Measurements from ENCODE around the gene PDAP1.
"Not testable (repeated sequence)": the region's sequence is repeated elsewhere in the genome, so short reads cannot be mapped to it uniquely, and the experiment has no call there.

The PDAP1 gene

GRCh38 chr7:99420986-99421385, 12.6 kb upstream of the PDAP1 start:
- Histone ChIP-seq H3K9me3 (ENCODE audit: control insufficient read depth, insufficient read depth, low read length) (no peaks in the 10 kb centered on the region), H3K4me1 (ENCODE audit: control insufficient read depth, insufficient read depth, low read length) (peaks cover 5% of the 10 kb centered on the region), H3K36me3 (ENCODE audit: control insufficient read depth, insufficient read depth, low read length) (peaks cover 72% of the 10 kb centered on the region), H3K4me3 (ENCODE audit: low read depth, low read length) (no peak overlapping the region), H3K27me3 (ENCODE audit: control insufficient read depth, insufficient read depth, low read length) (no peaks in the 10 kb centered on the region), H3K9ac (ENCODE audit: low read depth, low read length) (no peak overlapping the region)

- H3K9me3 ChIP-seq (ENCODE audit: control insufficient read depth, insufficient read depth, low read length) = no peaks in the 10 kb centered on the region
- H3K36me3 ChIP-seq (ENCODE audit: control insufficient read depth, insufficient read depth, low read length) = peaks cover 70% of the 10 kb centered on the region
- no peak overlapping the region for H3K4me3 ChIP-seq (ENCODE audit: low read depth, low read length)
- H3K27me3 ChIP-seq (ENCODE audit: control insufficient read depth, insufficient read depth, low read length) = no peaks in the 10 kb centered on the region
- peaks cover 5% of the 10 kb centered on the region for H3K4me1 ChIP-seq (ENCODE audit: control insufficient read depth, insufficient read depth, low read length)
- no peak overlapping the region for H3K9ac ChIP-seq (ENCODE audit: low read depth, low read length)
Measured at GRCh38 chr7:99420213-99420612, 11.8 kb upstream of the PDAP1 start.

- H3K4me3 ChIP-seq (ENCODE audit: low read depth, low read length) = no peak overlapping the region
- no peaks in the 10 kb centered on the region for H3K9me3 ChIP-seq (ENCODE audit: control insufficient read depth, insufficient read depth, low read length)
- H3K4me1 ChIP-seq (ENCODE audit: control insufficient read depth, insufficient read depth, low read length) = peaks cover 5% of the 10 kb centered on the region
- H3K27me3 ChIP-seq (ENCODE audit: control insufficient read depth, insufficient read depth, low read length) = no peaks in the 10 kb centered on the region
- H3K36me3 ChIP-seq (ENCODE audit: control insufficient read depth, insufficient read depth, low read length) = peaks cover 64% of the 10 kb centered on the region
- H3K9ac ChIP-seq (ENCODE audit: low read depth, low read length) = no peak overlapping the region
Measured at GRCh38 chr7:99419323-99420021, 11.1 kb upstream of the PDAP1 start.

GRCh38 chr7:99418260-99418659, 9.9 kb upstream of the PDAP1 start:
- peaks cover 5% of the 10 kb centered on the region for H3K4me1 ChIP-seq (ENCODE audit: control insufficient read depth, insufficient read depth, low read length)
- H3K9me3 ChIP-seq (ENCODE audit: control insufficient read depth, insufficient read depth, low read length) = no peaks in the 10 kb centered on the region
- no peak overlapping the region for H3K9ac ChIP-seq (ENCODE audit: low read depth, low read length)
- H3K4me3 ChIP-seq (ENCODE audit: low read depth, low read length) = no peak overlapping the region
- H3K27me3 ChIP-seq (ENCODE audit: control insufficient read depth, insufficient read depth, low read length) = no peaks in the 10 kb centered on the region
- H3K36me3 ChIP-seq (ENCODE audit: control insufficient read depth, insufficient read depth, low read length) = peaks cover 57% of the 10 kb centered on the region

GRCh38 chr7:99415513-99416127, 7.2 kb upstream of the PDAP1 start:
- peaks cover 54% of the 10 kb centered on the region for H3K36me3 ChIP-seq (ENCODE audit: control insufficient read depth, insufficient read depth, low read length)
- not testable (repeated sequence) for H3K4me1 ChIP-seq (ENCODE audit: control insufficient read depth, insufficient read depth, low read length); H3K9ac ChIP-seq (ENCODE audit: low read depth, low read length); H3K4me3 ChIP-seq (ENCODE audit: low read depth, low read length); H3K9me3 ChIP-seq (ENCODE audit: control insufficient read depth, insufficient read depth, low read length); H3K27me3 ChIP-seq (ENCODE audit: control insufficient read depth, insufficient read depth, low read length)

GRCh38 chr7:99410635-99411034, 2.2 kb upstream of the PDAP1 start:
- H3K4me1 ChIP-seq (ENCODE audit: control insufficient read depth, insufficient read depth, low read length) = peaks cover 10% of the 10 kb centered on the region
- H3K4me3 ChIP-seq (ENCODE audit: low read depth, low read length) = no peak overlapping the region
- H3K27me3 ChIP-seq (ENCODE audit: control insufficient read depth, insufficient read depth, low read length) = no peaks in the 10 kb centered on the region
- peaks cover 23% of the 10 kb centered on the region for H3K36me3 ChIP-seq (ENCODE audit: control insufficient read depth, insufficient read depth, low read length)
- no peaks in the 10 kb centered on the region for H3K9me3 ChIP-seq (ENCODE audit: control insufficient read depth, insufficient read depth, low read length)
- no peak overlapping the region for H3K9ac ChIP-seq (ENCODE audit: low read depth, low read length)

- H3K4me1 ChIP-seq (ENCODE audit: control insufficient read depth, insufficient read depth, low read length) = peaks cover 10% of the 10 kb centered on the region
- H3K9ac ChIP-seq (ENCODE audit: low read depth, low read length) = peak overlapping the region; percentile 98
- H3K4me3 ChIP-seq (ENCODE audit: low read depth, low read length) = peak overlapping the region; percentile 100
- no peaks in the 10 kb centered on the region for H3K27me3 ChIP-seq (ENCODE audit: control insufficient read depth, insufficient read depth, low read length)
- peaks cover 24% of the 10 kb centered on the region for H3K36me3 ChIP-seq (ENCODE audit: control insufficient read depth, insufficient read depth, low read length)
- no peaks in the 10 kb centered on the region for H3K9me3 ChIP-seq (ENCODE audit: control insufficient read depth, insufficient read depth, low read length)
Measured at GRCh38 chr7:99409806-99410205, 1.4 kb upstream of the PDAP1 start.

- Histone ChIP-seq H3K27me3 (ENCODE audit: control insufficient read depth, insufficient read depth, low read length) (no peaks in the 10 kb centered on the region), H3K9ac (ENCODE audit: low read depth, low read length) (peak overlapping the region; percentile 98), H3K36me3 (ENCODE audit: control insufficient read depth, insufficient read depth, low read length) (peaks cover 29% of the 10 kb centered on the region), H3K4me3 (ENCODE audit: low read depth, low read length) (peak overlapping the region; percentile 100), H3K4me1 (ENCODE audit: control insufficient read depth, insufficient read depth, low read length) (peaks cover 10% of the 10 kb centered on the region), H3K9me3 (ENCODE audit: control insufficient read depth, insufficient read depth, low read length) (no peaks in the 10 kb centered on the region)
Measured at GRCh38 chr7:99409192-99409572, 785 bp upstream of the PDAP1 start.

- Histone ChIP-seq H3K36me3 (ENCODE audit: control insufficient read depth, insufficient read depth, low read length) (peaks cover 33% of the 10 kb centered on the region), H3K9me3 (ENCODE audit: control insufficient read depth, insufficient read depth, low read length) (no peaks in the 10 kb centered on the region), H3K4me3 (ENCODE audit: low read depth, low read length) (peak overlapping the region; percentile 100), H3K27me3 (ENCODE audit: control insufficient read depth, insufficient read depth, low read length) (no peaks in the 10 kb centered on the region), H3K4me1 (ENCODE audit: control insufficient read depth, insufficient read depth, low read length) (peaks cover 10% of the 10 kb centered on the region), H3K9ac (ENCODE audit: low read depth, low read length) (peak overlapping the region; percentile 98)
Measured at GRCh38 chr7:99407872-99408378, 472 bp downstream of the PDAP1 start.

GRCh38 chr7:99406557-99406956, 1.8 kb downstream of the PDAP1 start:
- Histone ChIP-seq H3K36me3 (ENCODE audit: control insufficient read depth, insufficient read depth, low read length) (peaks cover 34% of the 10 kb centered on the region), H3K9ac (ENCODE audit: low read depth, low read length) (no peak overlapping the region), H3K27me3 (ENCODE audit: control insufficient read depth, insufficient read depth, low read length) (no peaks in the 10 kb centered on the region), H3K4me1 (ENCODE audit: control insufficient read depth, insufficient read depth, low read length) (peaks cover 10% of the 10 kb centered on the region), H3K9me3 (ENCODE audit: control insufficient read depth, insufficient read depth, low read length) (no peaks in the 10 kb centered on the region), H3K4me3 (ENCODE audit: low read depth, low read length) (peak overlapping the region; percentile 32)

- Histone ChIP-seq H3K4me3 (ENCODE audit: low read depth, low read length) (no peak overlapping the region), H3K27me3 (ENCODE audit: control insufficient read depth, insufficient read depth, low read length) (no peaks in the 10 kb centered on the region), H3K9me3 (ENCODE audit: control insufficient read depth, insufficient read depth, low read length) (no peaks in the 10 kb centered on the region), H3K36me3 (ENCODE audit: control insufficient read depth, insufficient read depth, low read length) (peaks cover 39% of the 10 kb centered on the region), H3K9ac (ENCODE audit: low read depth, low read length) (no peak overlapping the region), H3K4me1 (ENCODE audit: control insufficient read depth, insufficient read depth, low read length) (peaks cover 10% of the 10 kb centered on the region)
Measured at GRCh38 chr7:99404977-99405320, 3.4 kb downstream of the PDAP1 start.
